GM12872 (cell line): ENCODE data around the gene PRPF4.

Source experiments
- CTCF ChIP-seq: IDR thresholded peaks from 3 replicates; pipeline ENCODE4 v1.5.1; 2011; ENCODE audit warnings: low read depth, mild to moderate bottlenecking, low read length, moderate library complexity; ENCODE audit not compliant: insufficient read depth

PRPF4 gene

GRCh38 chr9:113319054-113319453, 43.6 kb downstream of the PRPF4 start:
- TF ChIP-seq CTCF = no peak

- no peak for TF ChIP-seq CTCF
Observed at GRCh38 chr9:113320051-113320450, 44.6 kb downstream of the PRPF4 start.

DNA sequence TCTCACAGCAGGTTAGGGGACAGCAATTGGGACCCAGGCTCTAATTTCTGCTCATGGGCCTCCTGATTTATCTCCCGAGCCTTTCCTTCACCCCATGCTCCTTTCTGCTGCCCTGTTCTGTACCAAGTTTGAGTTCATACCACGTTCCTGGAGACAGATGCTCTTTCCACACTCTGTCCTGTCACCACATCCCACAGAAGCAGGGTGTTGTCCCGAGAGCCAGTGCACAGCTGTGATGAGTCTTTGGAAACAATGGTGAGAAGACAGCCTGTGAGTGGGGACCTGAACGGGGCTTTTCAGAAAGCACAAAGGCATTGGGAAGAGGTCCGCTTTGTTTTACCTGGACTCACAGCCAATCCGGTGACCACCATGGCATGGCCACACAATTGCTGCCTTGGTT, 47.2 kb downstream of the PRPF4 start:
- no peak for TF ChIP-seq CTCF

GRCh38 chr9:113326230-113326629, 50.8 kb downstream of the PRPF4 start:
- TF ChIP-seq CTCF = no peak

GRCh38 chr9:113328045-113328782, 52.8 kb downstream of the PRPF4 start:
- TF ChIP-seq CTCF = no peak

DNA sequence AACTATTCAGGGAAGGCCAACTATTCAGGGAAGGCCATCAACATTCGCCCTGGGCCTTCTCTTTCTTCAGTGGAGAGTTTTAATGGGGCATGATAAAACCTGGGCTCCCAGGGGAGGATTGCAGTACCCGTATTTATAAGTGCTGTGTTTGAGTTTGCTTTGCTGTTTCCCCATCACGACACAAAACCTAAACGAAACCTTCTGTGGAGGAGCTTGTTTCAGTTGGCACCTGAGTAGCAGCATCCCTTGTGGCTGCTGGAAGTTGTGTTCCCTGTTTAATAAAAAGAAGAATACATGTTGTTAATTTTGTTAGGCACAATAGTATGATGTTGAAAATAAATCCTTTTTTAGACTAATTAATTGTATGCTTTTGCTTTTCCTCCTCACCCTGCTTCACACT, 56.3 kb downstream of the PRPF4 start:
- no peak for TF ChIP-seq CTCF

- TF ChIP-seq CTCF = no peak
Observed at GRCh38 chr9:113337714-113338113, 62.3 kb downstream of the PRPF4 start.
